Breast epithelium (tissue), 3 donors: Measurements from ENCODE around the gene GLCCI1.

Experiments
- CTCF ChIP-seq, 3 donors: fragments of 450-650 bp; IDR thresholded peaks; one replicate each; pipeline ENCODE4 v1.5.1; 2016 to 2017; ENCODE audit warnings: antibody characterized with exemption in 3 of 3, mild to moderate bottlenecking in 3 of 3, moderate library complexity in 3 of 3
- POLR2A ChIP-seq: fragments of 450-650 bp; IDR thresholded peaks from one replicate; pipeline ENCODE4 v1.6.1; 2016; ENCODE audit warnings: antibody characterized with exemption, mild to moderate bottlenecking, moderate library complexity
- POLR2AphosphoS5 ChIP-seq, 3 donors: sonication (generic); formaldehyde crosslinking; IDR thresholded peaks; one replicate each; pipeline ENCODE4 v1.6.1; 2017; ENCODE audit warnings: antibody characterized with exemption in 3 of 3

GRCh38 chr7:8051373-8051772 lies 82.8 kb downstream of the GLCCI1 start:
- TF ChIP-seq POLR2AphosphoS5 (IDR thresholded peaks at IDR 0.05) (no peak), POLR2A (no peak), CTCF (IDR thresholded peaks at IDR 0.05) (no peak)
